Stimulated activated CD8-positive, alpha-beta memory T cell treated with anti-CD3 and anti-CD28 coated beads, Interleukin-15, amount 100 ng/mL, for 24 hours (primary cell): ENCODE measurements around the gene BACH2.
"Not testable (repeated sequence)": the region's sequence is repeated elsewhere in the genome, so short reads cannot be mapped to it uniquely, and the experiment has no call there.

ENCODE experiments used
- DNase-seq: peaks from one replicate; pipeline ENCODE4 v3.0.0-alpha.2; 2020; ENCODE audit warnings: low read depth

Gene BACH2

DNA sequence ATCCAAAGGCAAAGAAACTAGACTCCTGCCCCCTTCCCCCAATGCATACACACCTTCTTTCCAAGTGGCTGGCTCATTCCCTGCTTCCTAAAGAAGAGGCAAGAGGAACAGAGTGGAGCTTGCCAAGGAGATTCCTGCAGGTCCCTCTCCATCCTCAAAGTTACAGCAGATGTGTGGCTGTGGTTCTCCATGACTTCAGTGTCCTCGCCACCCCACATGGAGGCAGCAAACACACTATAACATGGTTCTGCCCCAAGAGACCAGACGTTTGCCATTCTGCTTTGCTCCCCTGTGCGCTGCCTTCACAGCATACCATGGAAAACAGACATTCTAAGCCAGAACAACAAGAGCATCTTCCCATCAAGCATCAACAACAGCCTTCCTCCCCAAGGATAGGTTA is 84.4 kb downstream of the BACH2 start:
- no peak for DNase-seq

GRCh38 chr6:90209527-90209926 is 87.1 kb downstream of the BACH2 start:
- DNase-seq = no peak

DNA sequence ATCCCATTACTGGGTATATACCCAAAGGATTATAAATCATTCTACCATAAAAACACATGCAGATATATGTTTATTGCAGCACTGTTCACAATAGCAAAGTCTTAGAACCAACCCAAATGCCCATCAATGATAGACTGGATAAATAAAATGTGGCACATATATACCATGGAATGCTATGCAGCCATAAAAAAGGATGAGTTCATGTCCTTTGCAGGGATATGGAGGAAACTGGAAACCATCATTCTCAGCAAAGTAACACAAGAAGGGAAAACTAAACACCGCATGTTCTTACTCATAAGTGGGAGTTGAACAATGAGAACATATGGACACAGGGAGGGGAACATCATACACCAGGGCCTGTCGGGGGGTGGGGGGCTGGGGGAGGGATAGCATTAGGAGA is 88.0 kb downstream of the BACH2 start:
- DNase-seq = not testable (repeated sequence)

GRCh38 chr6:90204327-90205056 is 92.2 kb downstream of the BACH2 start:
- no peak for DNase-seq

- DNase-seq = no peak
Measured at GRCh38 chr6:90203672-90204071, 93.0 kb downstream of the BACH2 start.

- DNase-seq = no peak
Measured at GRCh38 chr6:90202156-90202555, 94.5 kb downstream of the BACH2 start.

- DNase-seq = no peak
Measured at GRCh38 chr6:90199900-90200299, 96.7 kb downstream of the BACH2 start.

- no peak for DNase-seq
Measured at GRCh38 chr6:90198758-90199425, 97.8 kb downstream of the BACH2 start.

DNA sequence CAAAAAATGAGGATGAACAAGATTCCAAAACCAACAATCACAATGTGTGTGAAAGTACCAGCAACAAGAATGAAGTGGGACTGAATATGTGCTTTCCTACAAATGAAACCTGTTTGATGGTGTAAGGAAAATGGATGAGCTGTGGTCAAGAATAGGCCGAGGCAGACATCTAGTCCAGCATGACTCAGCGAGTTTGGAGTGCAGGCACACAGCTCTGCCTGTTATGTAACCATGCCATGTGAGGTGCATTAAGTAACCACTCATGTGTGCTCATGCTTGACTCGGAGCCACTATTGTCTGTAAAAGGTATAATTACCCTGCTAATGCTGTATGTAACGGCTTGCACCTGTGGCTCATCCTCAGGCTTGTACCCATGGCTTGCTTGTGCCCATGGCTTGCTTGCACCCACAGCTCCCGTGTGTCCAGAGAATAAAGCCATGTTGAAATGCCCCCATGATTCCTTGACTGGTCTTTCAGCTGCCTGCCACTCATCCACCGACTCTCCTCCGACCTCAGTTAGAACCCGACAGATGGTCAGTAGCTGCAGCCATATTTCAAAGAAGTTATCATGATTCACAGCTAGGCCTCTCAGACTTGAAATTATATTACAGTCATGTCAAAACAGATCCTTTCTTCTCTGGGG is 98.7 kb downstream of the BACH2 start:
- no peak for DNase-seq

DNA sequence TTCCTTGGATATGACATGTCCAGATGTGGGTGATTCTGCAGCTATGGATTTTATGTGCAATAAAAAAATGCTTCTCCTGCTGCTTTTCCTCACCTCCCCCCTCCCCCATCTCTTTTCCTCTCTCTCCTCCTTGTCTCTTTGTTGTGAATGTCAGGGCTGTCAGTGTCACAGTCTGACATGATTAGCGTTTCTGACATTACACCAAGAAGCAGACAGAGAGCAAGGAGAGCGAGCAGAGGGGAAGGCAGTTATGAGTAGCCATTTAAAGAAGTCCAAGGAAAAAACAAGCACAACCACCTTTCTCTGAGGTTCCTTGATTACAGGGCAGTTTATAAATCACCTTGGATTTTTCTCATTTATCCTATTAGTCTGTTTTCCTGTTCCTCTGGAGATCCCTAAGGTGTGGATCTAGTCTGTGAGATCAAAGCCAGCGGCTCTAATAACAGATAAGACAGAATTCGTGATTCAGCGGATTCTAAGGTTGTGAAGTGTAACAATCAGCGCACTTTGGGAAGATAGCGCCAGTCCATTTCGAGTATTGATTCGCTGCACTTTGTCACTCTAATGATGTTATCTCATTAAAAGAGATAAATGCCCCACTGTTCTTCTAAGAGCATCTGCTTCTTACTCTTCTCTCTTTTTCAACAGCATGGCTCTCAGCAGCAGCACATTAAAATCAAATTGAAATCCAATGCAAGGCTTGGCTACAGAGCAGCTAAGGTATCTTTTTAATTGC is 101.4 kb downstream of the BACH2 start:
- no peak for DNase-seq

DNA sequence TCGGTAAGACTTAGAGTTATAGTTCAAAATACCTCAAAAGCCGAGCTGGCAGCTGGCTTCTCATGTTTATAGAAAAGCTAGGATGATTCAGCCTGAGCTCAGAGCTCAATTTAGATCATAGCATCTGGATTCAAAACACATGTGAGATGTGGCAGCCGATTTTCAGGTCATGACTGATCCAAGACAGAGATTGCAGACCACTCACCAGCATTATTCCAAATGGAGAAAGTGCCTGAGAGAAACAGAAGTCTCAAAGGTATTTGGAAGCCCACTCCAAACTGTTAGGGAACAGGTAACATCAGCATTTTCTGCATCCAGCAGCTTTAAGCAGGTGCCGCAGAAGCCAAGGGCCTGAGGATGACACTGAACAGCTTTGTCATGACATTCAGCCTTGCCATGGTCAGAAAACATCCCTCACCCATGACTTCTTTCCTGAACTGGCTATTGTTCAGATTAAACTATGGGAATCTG is 102.2 kb downstream of the BACH2 start:
- no peak for DNase-seq

DNA sequence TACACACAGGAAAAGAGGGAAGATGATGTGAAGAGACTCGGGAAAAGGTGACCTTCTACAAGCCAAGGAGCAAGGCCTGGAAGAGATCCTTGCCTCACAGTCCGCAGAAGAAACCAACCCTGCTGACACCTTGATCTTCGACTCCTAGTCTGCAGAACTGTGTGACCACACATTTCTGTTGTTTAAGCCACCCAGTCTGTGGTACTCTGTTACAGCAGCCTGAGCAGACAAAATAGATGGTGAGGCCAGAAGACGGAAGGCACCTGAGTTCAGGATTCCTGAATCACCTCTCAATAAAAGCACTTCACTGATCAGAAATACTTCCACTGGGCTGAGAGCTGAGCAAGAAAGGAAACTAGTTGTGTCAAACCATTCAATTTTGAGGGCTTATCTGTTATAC is 103.3 kb downstream of the BACH2 start:
- DNase-seq = no peak

GRCh38 chr6:90192857-90193256 is 103.8 kb downstream of the BACH2 start:
- no peak for DNase-seq

DNA sequence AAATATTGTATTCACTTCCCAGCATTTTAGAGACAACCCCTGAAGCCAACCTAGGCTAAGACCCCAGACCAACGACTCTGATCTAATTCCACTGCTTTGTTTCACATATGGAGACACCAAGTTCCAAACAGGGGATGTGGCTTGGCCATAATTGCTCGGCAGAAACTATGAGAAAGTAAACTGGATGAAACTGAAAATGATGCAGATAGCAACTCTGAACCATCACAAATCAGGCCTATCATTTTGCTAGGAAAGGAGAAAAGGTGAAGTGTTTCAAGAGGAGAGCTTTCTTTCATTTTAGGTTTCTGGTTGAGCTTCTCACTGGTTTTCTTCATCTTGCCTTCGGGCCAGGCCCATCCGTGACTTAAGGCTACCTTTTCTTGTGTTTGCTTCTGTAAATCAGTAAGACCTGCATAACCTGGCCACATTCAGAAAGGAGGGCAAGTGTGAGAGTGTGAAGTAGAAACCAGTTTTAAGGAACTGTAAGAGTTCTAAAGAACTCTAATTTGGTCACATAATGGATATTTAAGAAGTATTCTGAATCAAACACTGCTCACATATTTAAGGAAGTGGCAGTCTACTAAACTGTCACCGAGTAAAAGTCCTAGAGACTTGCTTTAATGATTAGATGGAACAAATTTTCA is 105.8 kb downstream of the BACH2 start:
- DNase-seq = no peak

DNA sequence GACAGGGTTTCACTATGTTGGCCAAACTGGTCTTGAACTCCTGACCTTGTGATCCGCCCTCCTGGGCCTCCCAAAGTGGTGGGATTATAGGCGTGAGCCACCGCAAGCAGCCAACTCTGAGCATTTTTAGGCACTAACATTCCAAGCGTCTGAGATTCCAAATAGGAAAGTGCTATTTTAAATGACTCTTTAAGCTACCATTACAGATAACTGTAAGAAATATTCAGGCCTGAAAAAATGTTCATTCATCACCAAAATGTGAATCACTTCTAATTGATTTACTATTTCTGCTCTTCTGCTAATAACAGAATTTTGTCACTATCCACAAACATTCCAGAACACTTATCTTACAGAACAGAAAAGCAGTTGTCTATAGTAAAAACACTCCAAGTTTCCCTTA is 106.5 kb downstream of the BACH2 start:
- no peak for DNase-seq

- DNase-seq = no peak
Measured at GRCh38 chr6:90187437-90188121, 109.1 kb downstream of the BACH2 start.

GRCh38 chr6:90186637-90187371 is 109.8 kb downstream of the BACH2 start:
- no peak for DNase-seq

DNA sequence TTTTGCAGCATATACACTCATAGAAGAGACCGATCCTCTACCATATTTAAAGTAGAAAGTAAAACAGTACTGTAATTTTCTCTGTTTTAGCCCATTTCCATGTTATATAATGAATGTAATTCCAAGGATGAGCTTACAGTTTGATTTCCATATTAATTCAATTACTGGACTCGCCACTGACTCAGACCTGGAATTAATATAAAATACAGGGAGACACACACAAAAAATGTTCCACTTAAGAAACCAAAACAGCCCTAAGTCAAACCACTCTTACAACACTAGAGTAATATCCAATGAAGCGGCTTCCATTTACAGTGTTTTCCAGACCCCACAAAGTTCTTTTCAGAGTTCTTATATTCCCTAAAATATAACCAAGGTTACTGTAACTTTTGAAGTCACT is 110.6 kb downstream of the BACH2 start:
- no peak for DNase-seq

- DNase-seq = no peak
Measured at GRCh38 chr6:90184334-90185298, 112.0 kb downstream of the BACH2 start.
